ENCODE measurements around the gene RHBDD3.

The RHBDD3 gene

GRCh38 chr22:29290061-29290460 is 22.3 kb upstream of the RHBDD3 start:
- no peak for TF ChIP-seq POU6F1 (CRISPR knock-in tag; IDR thresholded peaks at IDR 0.05; ENCODE audit: borderline replicate concordance, low read depth)
- TF ChIP-seq ZFP30 (CRISPR knock-in tag; IDR thresholded peaks at IDR 0.05) = no peak
- no peak for TF ChIP-seq ZNF70 (CRISPR knock-in tag; IDR thresholded peaks at IDR 0.05)
- TF ChIP-seq ESRRG (CRISPR knock-in tag; IDR thresholded peaks at IDR 0.05) = no peak
- ATAC-seq = no peak

- TF ChIP-seq CREB5 (CRISPR knock-in tag; IDR thresholded peaks at IDR 0.05; ENCODE audit: low read depth) (no peak), ESRRG (CRISPR knock-in tag; IDR thresholded peaks at IDR 0.05) (no peak), ZNF8 (CRISPR knock-in tag; IDR thresholded peaks at IDR 0.05) (no peak), GLIS3 (CRISPR knock-in tag; IDR thresholded peaks at IDR 0.05) (no peak), TOX (CRISPR knock-in tag; IDR thresholded peaks at IDR 0.05; ENCODE audit: borderline replicate concordance) (no peak)
- ATAC-seq = no peak
Observed at GRCh38 chr22:29288837-29289236, 21.1 kb upstream of the RHBDD3 start.

- TF ChIP-seq PATZ1 (CRISPR knock-in tag; IDR thresholded peaks at IDR 0.05; ENCODE audit: borderline replicate concordance) = no peak
- TF ChIP-seq POU6F1 (CRISPR knock-in tag; IDR thresholded peaks at IDR 0.05; ENCODE audit: borderline replicate concordance, low read depth) = no peak
- no peak for TF ChIP-seq CREB5 (CRISPR knock-in tag; IDR thresholded peaks at IDR 0.05; ENCODE audit: low read depth)
- TF ChIP-seq PPARA (CRISPR knock-in tag; IDR thresholded peaks at IDR 0.05; ENCODE audit: borderline replicate concordance) = no peak
- TF ChIP-seq SNAI2 (CRISPR knock-in tag; IDR thresholded peaks at IDR 0.05) = no peak
- no peak for TF ChIP-seq GLIS3 (CRISPR knock-in tag; IDR thresholded peaks at IDR 0.05)
- no peak for TF ChIP-seq ZC3H10 (CRISPR knock-in tag; IDR thresholded peaks at IDR 0.05)
- no peak for TF ChIP-seq TCF4 (CRISPR knock-in tag; IDR thresholded peaks at IDR 0.05; ENCODE audit: borderline replicate concordance)
- TF ChIP-seq CSRNP3 (CRISPR knock-in tag; IDR thresholded peaks at IDR 0.05) = no peak
- no peak for TF ChIP-seq CSDC2 (CRISPR knock-in tag; IDR thresholded peaks at IDR 0.05)
- TF ChIP-seq ZNF70 (CRISPR knock-in tag; IDR thresholded peaks at IDR 0.05) = no peak
- TF ChIP-seq TOX (CRISPR knock-in tag; IDR thresholded peaks at IDR 0.05; ENCODE audit: borderline replicate concordance) = no peak
Observed at GRCh38 chr22:29284196-29284595, 16.4 kb upstream of the RHBDD3 start.

GRCh38 chr22:29277927-29278326 is 10.1 kb upstream of the RHBDD3 start:
- no peak for ATAC-seq
- TF ChIP-seq TOX (CRISPR knock-in tag; IDR thresholded peaks at IDR 0.05; ENCODE audit: borderline replicate concordance) = no peak
- no peak for TF ChIP-seq TSHZ2 (CRISPR knock-in tag; IDR thresholded peaks at IDR 0.05)
- no peak for TF ChIP-seq ISL1 (CRISPR knock-in tag; IDR thresholded peaks at IDR 0.05)
- TF ChIP-seq CSRNP3 (CRISPR knock-in tag; IDR thresholded peaks at IDR 0.05) = no peak
- no peak for TF ChIP-seq ZNF565 (CRISPR knock-in tag; conservative IDR thresholded peaks at IDR 0.05; ENCODE audit: low read depth)
- TF ChIP-seq OSR1 (CRISPR knock-in tag; IDR thresholded peaks at IDR 0.05) = no peak
- no peak for TF ChIP-seq ARNTL (CRISPR knock-in tag; IDR thresholded peaks at IDR 0.05; ENCODE audit: borderline replicate concordance, low read depth)
- no peak for TF ChIP-seq ZNF8 (CRISPR knock-in tag; IDR thresholded peaks at IDR 0.05)
- no peak for TF ChIP-seq CREB5 (CRISPR knock-in tag; IDR thresholded peaks at IDR 0.05; ENCODE audit: low read depth)
- TF ChIP-seq ZC3H10 (CRISPR knock-in tag; IDR thresholded peaks at IDR 0.05) = no peak
- TF ChIP-seq ZFP30 (CRISPR knock-in tag; IDR thresholded peaks at IDR 0.05) = no peak
- TF ChIP-seq PPARA (CRISPR knock-in tag; IDR thresholded peaks at IDR 0.05; ENCODE audit: borderline replicate concordance) = no peak

More at GRCh38 chr22:29284196-29284595, 16.4 kb upstream of the RHBDD3 start:
- no peak for ATAC-seq

All from SK-N-SH treated with all-trans-retinoic acid at 6 μM for 48 hours (cell line).